SU-DHL-6 (cell line): ENCODE results near the gene SLC22A23.
"Not testable (repeated sequence)": the region's sequence is repeated elsewhere in the genome, so short reads cannot be mapped to it uniquely, and the experiment has no call there.

ENCODE experiments used
- H2AFZ ChIP-seq: fragments of 200-600 bp; sonication (generic); 2 replicates; pipeline ENCODE4 v1.6.1; 2014; ENCODE audit warnings: low read depth, mild to moderate bottlenecking, moderate library complexity, mixed read lengths, antibody characterized with exemption, low read length; ENCODE audit not compliant: severe bottlenecking
- H3F3A ChIP-seq: fragments of 200-600 bp; shearing (Covaris generic); 2 replicates; pipeline ENCODE4 v1.6.0; 2016; ENCODE audit warnings: antibody characterized with exemption, mild to moderate bottlenecking; ENCODE audit not compliant: insufficient read depth
- H3K27ac ChIP-seq: fragments of 200-600 bp; sonication (generic); 2 replicates; pipeline ENCODE4 v1.5.1; 2016; ENCODE audit warnings: low read depth, mild to moderate bottlenecking, low read length, moderate library complexity, mixed read lengths
- H3K27me3 ChIP-seq: fragments of 200-600 bp; sonication (generic), shearing (Covaris generic); 2 replicates; pipeline ENCODE4 v1.6.0; 2014; ENCODE audit warnings: mild to moderate bottlenecking, low read length
- H3K36me3 ChIP-seq: fragments of 200-600 bp; sonication (generic); 2 replicates; pipeline ENCODE4 v1.6.1; 2014; ENCODE audit warnings: mild to moderate bottlenecking, low read length, mixed read lengths
- H3K4me2 ChIP-seq: fragments of 300-600, 200-600 bp; shearing (Covaris generic), sonication (generic); 2 replicates; pipeline ENCODE4 v1.6.0; 2014; ENCODE audit warnings: low read length, low read depth, mild to moderate bottlenecking; ENCODE audit not compliant: poor library complexity, severe bottlenecking
- H3K4me3 ChIP-seq: fragments of 200-600 bp; sonication (generic); 2 replicates; pipeline ENCODE4 v1.5.1; 2014; ENCODE audit warnings: antibody characterized with exemption, low read length, mild to moderate bottlenecking, mixed read lengths; ENCODE audit not compliant: insufficient read depth, poor library complexity, severe bottlenecking
- H3K79me2 ChIP-seq: fragments of 200-600 bp; sonication (generic); 2 replicates; pipeline ENCODE4 v1.6.1; 2014; ENCODE audit warnings: mild to moderate bottlenecking, low read length, moderate library complexity; ENCODE audit not compliant: insufficient read depth
- H3K9ac ChIP-seq: fragments of 200-600 bp; sonication (generic); 2 replicates; pipeline ENCODE4 v1.7.0; 2014; ENCODE audit warnings: mild to moderate bottlenecking, low read length
- H3K9me2 ChIP-seq: fragments of 200-600 bp; sonication (generic); replicated peaks from 2 replicates; pipeline ENCODE4 v1.6.1; 2014; ENCODE audit warnings: low read length; ENCODE audit not compliant: insufficient read depth
- H3K9me3 ChIP-seq: fragments of 200-600 bp; sonication (generic); 2 replicates; pipeline ENCODE4 v1.6.1; 2014; ENCODE audit warnings: low read length, mixed read lengths; ENCODE audit not compliant: insufficient read depth
- H4K20me1 ChIP-seq: fragments of 200-600 bp; sonication (generic); 2 replicates; pipeline ENCODE4 v1.6.1; 2014; ENCODE audit warnings: low read depth, mild to moderate bottlenecking, antibody characterized with exemption, low read length, moderate library complexity, mixed read lengths
- CTCF ChIP-seq: fragments of 200-600 bp; sonication (generic); IDR thresholded peaks from one replicate; pipeline ENCODE4 v1.5.1; 2017; ENCODE audit warnings: antibody characterized with exemption, mild to moderate bottlenecking, low read length, moderate library complexity; ENCODE audit not compliant: insufficient read depth, poor library complexity, severe bottlenecking
- EZH2phosphoT487 ChIP-seq: fragments of 200-600 bp; sonication (generic), shearing (Covaris generic); conservative IDR thresholded peaks from 2 replicates; pipeline ENCODE4 v1.6.1; 2018; ENCODE audit warnings: mild to moderate bottlenecking, antibody characterized with exemption, low read length, moderate library complexity, mixed read lengths

Gene SLC22A23

GRCh38 chr6:3244003-3244831 lies 212.6 kb downstream of the SLC22A23 start:
- Histone ChIP-seq H4K20me1 (no peaks in the 10 kb centered on the region), H3K36me3 (no peaks in the 10 kb centered on the region), H2AFZ (no peak overlapping the region), H3K4me3 (no peak overlapping the region), H3K27ac (no peak overlapping the region), H3K4me2 (no peak overlapping the region), H3K9me2 (no peaks in the 10 kb centered on the region), H3F3A (no peaks in the 10 kb centered on the region), H3K27me3 (no peaks in the 10 kb centered on the region), H3K9ac (no peak overlapping the region), H3K79me2 (no peaks in the 10 kb centered on the region), H3K9me3 (no peaks in the 10 kb centered on the region)
- TF ChIP-seq CTCF, result no peak
- no peak for TF ChIP-seq EZH2phosphoT487

DNA sequence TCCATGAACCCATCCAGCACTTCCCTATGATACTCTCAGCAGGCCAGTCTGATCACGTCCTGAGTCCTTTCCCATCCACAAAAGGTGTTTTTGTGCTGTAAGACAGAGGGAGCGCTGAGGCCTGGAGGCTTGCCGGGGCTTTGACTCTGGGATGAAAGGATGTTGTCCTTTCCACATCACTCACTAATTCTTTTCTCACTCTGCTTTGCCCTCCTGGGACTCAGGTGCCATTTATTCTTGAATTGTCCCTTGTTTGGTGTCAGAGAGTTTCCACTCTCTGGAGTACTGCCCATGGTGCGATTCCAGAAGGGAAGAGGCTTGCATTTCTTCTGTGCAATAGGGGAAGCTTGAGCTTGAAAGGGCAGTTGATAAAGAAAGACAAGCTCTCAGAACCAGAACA lies 214.1 kb downstream of the SLC22A23 start:
- Histone ChIP-seq H4K20me1 (no peaks in the 10 kb centered on the region), H3K4me3 (no peak overlapping the region), H3K9me3 (no peaks in the 10 kb centered on the region), H3K27ac (no peak overlapping the region), H3K9me2 (no peaks in the 10 kb centered on the region), H3F3A (peaks cover under 1% of the 10 kb centered on the region; the same call in 1 of the 2 replicates), H3K79me2 (no peaks in the 10 kb centered on the region), H3K27me3 (no peaks in the 10 kb centered on the region), H3K4me2 (no peak overlapping the region), H3K9ac (no peak overlapping the region), H2AFZ (no peak overlapping the region), H3K36me3 (no peaks in the 10 kb centered on the region)
- TF ChIP-seq CTCF, result no peak
- TF ChIP-seq EZH2phosphoT487, result no peak

DNA sequence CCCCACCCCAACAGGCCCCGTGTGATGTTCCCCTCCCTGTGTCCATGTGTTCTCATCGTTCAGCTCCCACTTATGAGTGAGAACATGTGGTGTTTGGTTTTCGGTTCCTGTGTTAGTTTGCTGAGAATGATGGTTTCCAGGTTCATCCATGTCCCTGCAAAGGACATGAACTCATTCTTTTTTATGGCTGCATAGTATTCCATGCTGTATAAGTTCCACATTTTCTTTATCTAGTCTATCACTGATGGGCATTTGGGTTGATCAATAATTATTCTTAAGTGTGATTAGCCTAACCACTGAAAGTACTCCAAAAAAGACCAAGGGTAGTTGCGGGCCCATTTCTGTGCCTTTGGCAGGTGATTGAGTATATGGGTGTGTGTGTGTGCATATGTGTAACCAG lies 215.1 kb downstream of the SLC22A23 start:
- H3F3A ChIP-seq, H3K27ac ChIP-seq, H3K79me2 ChIP-seq, H3K36me3 ChIP-seq, H4K20me1 ChIP-seq, H3K9me3 ChIP-seq, H2AFZ ChIP-seq, H3K9me2 ChIP-seq, H3K4me2 ChIP-seq, H3K4me3 ChIP-seq, H3K27me3 ChIP-seq, H3K9ac ChIP-seq: not testable (repeated sequence)

DNA sequence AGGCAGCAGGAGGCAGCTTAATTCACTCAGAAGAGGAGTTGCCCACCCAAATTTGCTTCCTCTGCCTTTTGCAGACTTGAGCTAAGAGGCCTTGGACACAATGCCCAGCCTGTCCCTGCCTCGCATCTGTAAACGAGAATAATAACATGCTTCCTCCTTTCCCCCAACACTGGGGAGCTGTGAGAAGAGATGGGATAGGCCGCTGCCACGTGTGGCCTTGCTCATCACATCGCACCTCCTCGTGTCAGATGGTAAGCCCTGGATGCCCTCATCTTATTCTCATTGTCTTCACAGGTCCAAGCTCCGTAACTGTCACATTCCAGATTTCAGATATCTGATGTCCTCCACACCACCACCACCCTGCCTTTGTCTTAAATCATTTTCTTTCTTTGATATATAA lies 216.3 kb downstream of the SLC22A23 start:
- no peak overlapping the region for H2AFZ ChIP-seq
- H3K79me2 ChIP-seq, result no peaks in the 10 kb centered on the region
- no peak overlapping the region for H3K9ac ChIP-seq

More for the DNA sequence above, 216.3 kb downstream of the SLC22A23 start:
- Histone ChIP-seq H3K4me2 (no peak overlapping the region), H3K9me2 (no peaks in the 10 kb centered on the region), H3K9me3 (no peaks in the 10 kb centered on the region), H3K36me3 (no peaks in the 10 kb centered on the region), H3K4me3 (no peak overlapping the region), H3K27me3 (no peaks in the 10 kb centered on the region), H3F3A (peaks cover 3% of the 10 kb centered on the region; the same call in 1 of the 2 replicates), H3K27ac (no peak overlapping the region), H4K20me1 (no peaks in the 10 kb centered on the region)
- no peak for TF ChIP-seq EZH2phosphoT487
- TF ChIP-seq CTCF, result no peak
